Measurements from ENCODE around the gene ERCC6L2.

Gene ERCC6L2

DNA sequence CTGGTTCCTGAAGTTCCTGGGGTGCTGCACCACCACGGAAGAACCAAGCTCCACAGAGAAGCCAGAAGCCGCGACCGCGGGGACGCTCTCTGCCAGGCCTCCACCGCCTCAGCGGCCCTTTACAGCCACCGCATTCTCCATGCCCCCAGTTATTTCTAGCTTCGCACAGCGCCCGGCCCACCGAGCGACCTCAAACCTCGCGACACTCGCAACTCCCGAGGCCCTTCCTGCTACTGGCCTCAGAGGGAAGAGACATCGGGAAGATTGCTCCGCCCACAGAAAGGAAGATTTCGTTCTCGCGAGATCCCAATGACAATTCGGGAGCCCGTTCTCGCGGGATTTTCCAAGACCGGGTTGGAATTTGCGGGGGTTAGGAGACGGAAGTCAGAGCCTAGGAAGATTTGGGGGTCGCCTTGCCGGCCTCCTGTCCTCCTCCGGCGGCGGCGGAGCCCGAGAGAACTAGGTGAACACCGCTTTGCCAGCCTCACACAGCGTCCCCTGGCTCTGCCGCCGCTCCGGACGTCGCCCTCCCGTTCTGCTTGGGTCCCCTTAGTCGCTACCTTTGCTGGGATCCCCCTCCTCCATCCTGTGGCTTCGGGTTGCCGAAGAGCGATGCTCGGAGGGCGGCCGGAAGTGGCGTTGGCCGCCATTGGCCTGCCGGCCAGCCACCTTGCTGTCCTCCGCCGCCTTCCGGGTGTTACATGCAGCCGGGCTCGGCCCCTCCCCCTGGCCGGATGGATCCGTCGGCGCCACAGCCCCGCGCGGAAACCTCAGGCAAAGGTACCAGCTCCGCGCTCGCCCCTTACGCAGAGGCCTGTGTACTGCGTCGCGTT, at the start of gene ERCC6L2:
TSS of gene ERCC6L2 (plus strand) at position 387 of the 833 bp plus-strand sequence. CDS start at position 735, 348 bp downstream.
- in situ Hi-C loops (cut with HindIII; ENCODE audit: low sequenced_read_pairs): no loop called here
- no peak within 1 kb of the TSS for H3K4me3 ChIP-seq (ENCODE audit: low read depth, low read length)
- DNase-seq (ENCODE audit: low read depth): peak; percentile 98
- TF ChIP-seq, protein P1, sequence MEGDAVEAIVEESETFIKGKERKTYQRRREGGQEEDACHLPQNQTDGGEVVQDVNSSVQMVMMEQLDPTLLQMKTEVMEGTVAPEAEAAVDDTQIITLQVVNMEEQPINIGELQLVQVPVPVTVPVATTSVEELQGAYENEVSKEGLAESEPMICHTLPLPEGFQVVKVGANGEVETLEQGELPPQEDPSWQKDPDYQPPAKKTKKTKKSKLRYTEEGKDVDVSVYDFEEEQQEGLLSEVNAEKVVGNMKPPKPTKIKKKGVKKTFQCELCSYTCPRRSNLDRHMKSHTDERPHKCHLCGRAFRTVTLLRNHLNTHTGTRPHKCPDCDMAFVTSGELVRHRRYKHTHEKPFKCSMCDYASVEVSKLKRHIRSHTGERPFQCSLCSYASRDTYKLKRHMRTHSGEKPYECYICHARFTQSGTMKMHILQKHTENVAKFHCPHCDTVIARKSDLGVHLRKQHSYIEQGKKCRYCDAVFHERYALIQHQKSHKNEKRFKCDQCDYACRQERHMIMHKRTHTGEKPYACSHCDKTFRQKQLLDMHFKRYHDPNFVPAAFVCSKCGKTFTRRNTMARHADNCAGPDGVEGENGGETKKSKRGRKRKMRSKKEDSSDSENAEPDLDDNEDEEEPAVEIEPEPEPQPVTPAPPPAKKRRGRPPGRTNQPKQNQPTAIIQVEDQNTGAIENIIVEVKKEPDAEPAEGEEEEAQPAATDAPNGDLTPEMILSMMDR (IDR thresholded peaks at IDR 0.05; ENCODE audit: low read depth, low read length, missing control alignments): no peak

- no peak for DNase-seq (ENCODE audit: low read depth)
- TF ChIP-seq, protein P1 (IDR thresholded peaks at IDR 0.05; ENCODE audit: low read depth, low read length, missing control alignments): no peak
- in situ Hi-C loops (cut with HindIII; ENCODE audit: low sequenced_read_pairs): no loop called here
- no peak overlapping the region for H3K4me3 ChIP-seq (ENCODE audit: low read depth, low read length)
These were observed 49.2 kb upstream of the ERCC6L2 start for GRCh38 chr9:95826183-95826838.

DNA sequence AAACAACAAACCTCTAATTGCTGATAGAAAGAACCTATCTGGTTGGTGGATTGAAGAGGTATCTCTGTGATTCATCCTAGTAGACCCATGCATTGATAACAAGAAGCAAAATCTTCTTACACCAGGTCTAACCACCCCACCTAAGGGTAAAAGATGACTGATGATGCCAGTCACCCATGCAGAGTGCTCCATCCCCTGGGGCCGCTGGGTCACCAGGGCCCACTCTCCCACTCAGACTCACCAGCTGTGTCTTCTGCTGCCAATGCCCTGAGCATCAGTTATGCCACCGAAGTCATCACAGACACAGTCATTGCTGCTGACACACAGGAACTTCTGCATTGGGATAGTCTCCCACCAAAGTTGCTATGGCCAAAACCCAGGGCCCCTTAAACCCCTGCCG, 44.7 kb upstream of the ERCC6L2 start:
- TF ChIP-seq, protein P1 (IDR thresholded peaks at IDR 0.05; ENCODE audit: low read depth, low read length, missing control alignments): no peak
- in situ Hi-C loops (cut with HindIII; ENCODE audit: low sequenced_read_pairs): loop anchor here (10.0 kb wide), 1 partner anchor 586 kb away; no protein-coding TSS in a partner anchor
- H3K4me3 ChIP-seq (ENCODE audit: low read depth, low read length): no peak overlapping the region
- no peak for DNase-seq (ENCODE audit: low read depth)

- H3K4me3 ChIP-seq (ENCODE audit: low read depth, low read length): no peak overlapping the region
- in situ Hi-C loops (cut with HindIII; ENCODE audit: low sequenced_read_pairs): loop anchor here (10.0 kb wide), 1 partner anchor 587 kb away; no protein-coding TSS in a partner anchor
- TF ChIP-seq, protein P1 (IDR thresholded peaks at IDR 0.05; ENCODE audit: low read depth, low read length, missing control alignments): no peak
- DNase-seq (ENCODE audit: low read depth): no peak
These were observed 43.7 kb upstream of the ERCC6L2 start for GRCh38 chr9:95831810-95832209.

- DNase-seq (ENCODE audit: low read depth): no peak
- in situ Hi-C loops (cut with HindIII; ENCODE audit: low sequenced_read_pairs): loop anchor here (10.0 kb wide), 1 partner anchor 589 kb away; no protein-coding TSS in a partner anchor
- no peak overlapping the region for H3K4me3 ChIP-seq (ENCODE audit: low read depth, low read length)
- TF ChIP-seq, protein P1 (IDR thresholded peaks at IDR 0.05; ENCODE audit: low read depth, low read length, missing control alignments): no peak
These were observed 41.8 kb upstream of the ERCC6L2 start for GRCh38 chr9:95833546-95834178.

DNA sequence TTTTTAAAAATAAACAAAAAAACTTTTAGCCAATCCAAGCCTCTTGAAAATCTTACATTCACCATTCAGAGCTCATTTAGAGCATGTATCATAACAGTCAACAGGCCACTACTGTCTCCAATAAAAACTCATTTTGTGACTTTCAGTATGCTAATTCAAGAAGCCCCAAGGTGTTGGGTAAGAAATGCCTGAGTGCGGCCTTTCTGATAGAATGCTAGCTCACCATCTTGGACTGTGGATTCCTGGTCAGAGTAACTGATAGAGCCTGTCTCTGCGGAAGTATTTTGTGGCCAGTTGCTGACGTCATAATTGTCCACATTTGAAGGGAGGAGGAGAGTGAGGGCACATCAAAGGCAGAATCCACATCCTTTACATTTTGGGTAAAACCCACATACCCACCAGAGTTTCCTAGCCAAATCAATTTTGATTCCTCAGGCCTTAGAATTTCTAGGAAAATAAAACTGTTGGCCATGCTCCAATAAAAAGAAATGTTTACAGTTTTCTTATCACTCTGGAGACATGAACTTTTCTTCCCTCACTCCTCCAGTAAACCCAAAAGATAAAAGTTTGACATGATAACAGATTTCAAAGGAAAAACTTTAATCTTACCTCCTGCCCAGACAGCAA, 41.1 kb upstream of the ERCC6L2 start:
- DNase-seq (ENCODE audit: low read depth): peak; percentile 5
- TF ChIP-seq, protein P1 (IDR thresholded peaks at IDR 0.05; ENCODE audit: low read depth, low read length, missing control alignments): no peak
- in situ Hi-C loops (cut with HindIII; ENCODE audit: low sequenced_read_pairs): loop anchor here (10.0 kb wide), 1 partner anchor 590 kb away; no protein-coding TSS in a partner anchor
- H3K4me3 ChIP-seq (ENCODE audit: low read depth, low read length): no peak overlapping the region

Data from astrocyte of the cerebellum (primary cell).